SK-N-SH (cell line): ENCODE data around the gene EXOG. TPM values are rescaled to one million over a fixed set of nuclear protein-coding genes. Genes with fewer than 3 reads are reported as not detected.
"Not testable (repeated sequence)": the region's sequence is repeated elsewhere in the genome, so short reads cannot be mapped to it uniquely, and the experiment has no call there.

Source experiments
- CTCF ChIA-PET: fragments of 300-600, 350-600 bp; formaldehyde crosslinking; extraction: SDS; loops from one replicate; lab custom pipeline; 2021; lab: Yijun Ruan, JAX
- POLR2A ChIA-PET: fragments of 350-600 bp; sonication (Branson Sonifier 250); formaldehyde crosslinking; extraction: SDS; loops from one replicate; lab custom pipeline; 2020; ENCODE audit warnings: antibody characterized with exemption, inconsistent platforms; lab: Yijun Ruan, JAX
- DNase-seq: peaks from one replicate; pipeline ENCODE4 v3.0.0; 2012
- H2AFZ ChIP-seq: fragments of 200-600 bp; sonication (generic); 2 replicates; pipeline ENCODE4 v1.8.1; 2016; ENCODE audit warnings: antibody characterized with exemption, mild to moderate bottlenecking, low read depth
- H3F3A ChIP-seq: fragments of 200-600 bp; sonication (generic); replicated peaks from 2 replicates; pipeline ENCODE3; 2016; ENCODE audit warnings: antibody characterized with exemption, mild to moderate bottlenecking; ENCODE audit not compliant: insufficient read depth
- H3K27ac ChIP-seq, 2 experiments: fragments of 200-500 bp in 1 of 2; fragments of 200-600 bp in 1 of 2; sonication (Bioruptor generic) in 1 of 2; sonication (generic), shearing (Covaris generic) in 1 of 2; 2 replicates each; pipeline versions ENCODE4 v1.5.1 to v1.6.1; 2014 to 2016; ENCODE audit warnings: low read depth in 2 of 2, inconsistent platforms in 1 of 2, low read length in 1 of 2, mild to moderate bottlenecking in 1 of 2, mixed read lengths in 1 of 2
- H3K27me3 ChIP-seq: fragments of 200-600 bp; sonication (generic), shearing (Covaris generic); 2 replicates; pipeline ENCODE4 v1.6.1; 2016; ENCODE audit warnings: mixed run types; ENCODE audit not compliant: insufficient read depth
- H3K36me3 ChIP-seq, 2 experiments: fragments of 200-500 bp in 1 of 2; fragments of 200-600 bp in 1 of 2; sonication (Bioruptor generic) in 1 of 2; sonication (generic) in 1 of 2; replicated peaks in 1 of 2; 2 replicates each; pipeline versions ENCODE3 to v1.5.1; 2014 to 2016; ENCODE audit warnings: low read length in 1 of 2, mild to moderate bottlenecking in 1 of 2; ENCODE audit not compliant: insufficient read depth in 2 of 2, control insufficient read depth in 1 of 2
- H3K4me1 ChIP-seq, 2 experiments: fragments of 200-500 bp in 1 of 2; fragments of 200-600 bp in 1 of 2; sonication (Bioruptor generic) in 1 of 2; sonication (generic), shearing (Covaris generic) in 1 of 2; 2 replicates each; pipeline versions ENCODE4 v1.5.1 to v1.6.1; 2014 to 2016; ENCODE audit warnings: low read depth in 1 of 2, low read length in 1 of 2, mixed run types in 1 of 2; ENCODE audit not compliant: insufficient read depth in 2 of 2, control insufficient read depth in 1 of 2
- H3K4me2 ChIP-seq: fragments of 200-600 bp; sonication (generic), shearing (Covaris generic); 2 replicates; pipeline ENCODE4 v1.6.1; 2017; ENCODE audit warnings: mixed run types
- H3K4me3 ChIP-seq, 2 experiments: fragments of 200-500 bp in 1 of 2; fragments of 200-600 bp in 1 of 2; sonication (Bioruptor generic) in 1 of 2; sonication (generic), shearing (Covaris generic) in 1 of 2; 2 replicates each; pipeline versions ENCODE4 v1.5.1 to v1.8.1; 2014 to 2016; ENCODE audit warnings: low read depth in 2 of 2, inconsistent platforms in 1 of 2, low read length in 1 of 2, mild to moderate bottlenecking in 1 of 2, mixed read lengths in 1 of 2, moderate library complexity in 1 of 2
- H3K79me2 ChIP-seq: fragments of 200-600 bp; sonication (generic); 2 replicates; pipeline ENCODE4 v1.8.1; 2017; ENCODE audit warnings: mild to moderate bottlenecking; ENCODE audit not compliant: insufficient read depth
- H3K9ac ChIP-seq: fragments of 200-600 bp; sonication (generic); 2 replicates; pipeline ENCODE4 v1.6.1; 2017; ENCODE audit warnings: mixed run types
- H3K9me2 ChIP-seq: fragments of 200-600 bp; sonication (generic); 2 replicates; pipeline ENCODE4 v1.6.1; 2017; ENCODE audit warnings: mixed run types
- H3K9me3 ChIP-seq: fragments of 200-600 bp; sonication (generic); 2 replicates; pipeline ENCODE4 v1.6.1; 2017; ENCODE audit warnings: mixed run types, mild to moderate bottlenecking, moderate library complexity
- H4K20me1 ChIP-seq: fragments of 200-600 bp; sonication (generic); 2 replicates; pipeline ENCODE4 v1.6.1; 2017; ENCODE audit warnings: mild to moderate bottlenecking, mixed run types; ENCODE audit not compliant: insufficient read depth
- CHD2 ChIP-seq: fragments of 150-350 bp; IDR thresholded peaks from 2 replicates; pipeline ENCODE4 v1.6.1; 2018; ENCODE audit warnings: low read length; ENCODE audit not compliant: partially characterized antibody
- FOSL2 ChIP-seq: IDR thresholded peaks from 2 replicates; pipeline ENCODE4 v1.4.0; 2012; ENCODE audit warnings: low read depth, mild to moderate bottlenecking, moderate library complexity, borderline replicate concordance
- GATA2 ChIP-seq: sonication (generic); formaldehyde crosslinking; IDR thresholded peaks from 2 replicates; pipeline ENCODE4 v1.5.0; 2020; ENCODE audit warnings: mild to moderate bottlenecking, missing genetic modification reagents
- IRF3 ChIP-seq: fragments of 150-350 bp; IDR thresholded peaks from 2 replicates; pipeline ENCODE4 v1.6.1; 2016; ENCODE audit warnings: mild to moderate bottlenecking, low read depth, low read length
- MEF2A ChIP-seq: IDR thresholded peaks from 2 replicates; pipeline ENCODE4 v1.4.0; 2012; ENCODE audit warnings: low read depth, borderline replicate concordance
- POLR2AphosphoS5 ChIP-seq: IDR thresholded peaks from 2 replicates; pipeline ENCODE4 v1.6.1; 2012; ENCODE audit warnings: low read depth, low read length
- RCOR1 ChIP-seq: fragments of 150-350 bp; IDR thresholded peaks from 2 replicates; pipeline ENCODE4 v1.6.1; 2017; ENCODE audit warnings: antibody characterized with exemption, low read length
- REST ChIP-seq: IDR thresholded peaks from 2 replicates; pipeline ENCODE4 v1.6.1; 2012; ENCODE audit warnings: mild to moderate bottlenecking, low read depth, low read length, moderate library complexity
- RFX5 ChIP-seq: IDR thresholded peaks from 2 replicates; pipeline ENCODE4 v1.6.1; 2012; ENCODE audit warnings: mild to moderate bottlenecking, improper control_type of control experiment, low read length
- SIN3A ChIP-seq: IDR thresholded peaks from 2 replicates; pipeline ENCODE4 v1.6.1; 2012; ENCODE audit warnings: low read depth, mild to moderate bottlenecking, low read length, moderate library complexity, borderline replicate concordance
- TCF12 ChIP-seq: IDR thresholded peaks from 2 replicates; pipeline ENCODE4 v1.4.0; 2012
- WGBS: methylation state at CpG from one replicate; pipeline ENCODE4 v1.1.6; 2017; ENCODE audit warnings: low lambda C conversion rate; 5-methylcytosine and 5-hydroxymethylcytosine counted together
- polyA plus RNA-seq, 3 experiments: library from polyadenylated mRNA; depleted of rRNA; stranded (reverse); fragments of >200 nt; gene quantifications; 2 replicates each; pipeline ENCODE4 v1.2.3, GENCODE V29; 2012

The EXOG gene
- polyA plus RNA-seq, 1 of the 3 experiments (the other 2 are of a cell fraction) = 6.2 TPM

GRCh38 chr3:38566794-38567193 lies 70.7 kb downstream of the EXOG start:
- H4K20me1 ChIP-seq, H3K27me3 ChIP-seq, H3K27ac ChIP-seq, H3K4me1 ChIP-seq, H2AFZ ChIP-seq, H3K4me2 ChIP-seq, H3K9me2 ChIP-seq, H3K36me3 ChIP-seq, H3F3A ChIP-seq, H3K4me3 ChIP-seq, H3K79me2 ChIP-seq, H3K9me3 ChIP-seq, H3K9ac ChIP-seq, DNase-seq, POLR2A ChIA-PET: not testable (repeated sequence)
- CTCF ChIA-PET = interaction anchor here (1.0 to 1.4 kb wide), 2 partner anchors 45 to 84 kb away, joined by 3 to 4 read pairs; no protein-coding TSS in a partner anchor
- WGBS = 59% methylated on average over 7 of the region's 7 CpGs

GRCh38 chr3:38567498-38567897 lies 71.4 kb downstream of the EXOG start:
- ChIA-PET CTCF (interaction anchor here (0.6 to 1.4 kb wide), 3 partner anchors 46 to 221 kb away, joined by 3 to 4 read pairs (median 3); partner anchors contain the start of gene XYLB), POLR2A (no interaction called here)
- DNase-seq = no peak
- no peak overlapping the region for H3K4me3 ChIP-seq
- no peaks in the 10 kb centered on the region for H3K9me3 ChIP-seq
- H3K27me3 ChIP-seq = no peaks in the 10 kb centered on the region
- H3K4me2 ChIP-seq = no peak overlapping the region
- no peaks in the 10 kb centered on the region for H3F3A ChIP-seq
- H3K79me2 ChIP-seq = no peaks in the 10 kb centered on the region
- 47% methylated on average over 4 of the region's 4 CpGs for WGBS
- no peaks in the 10 kb centered on the region for H3K4me1 ChIP-seq
- no peaks in the 10 kb centered on the region for H3K36me3 ChIP-seq
- TF ChIP-seq TCF12 = no peak
- no peak for TF ChIP-seq POLR2AphosphoS5
- TF ChIP-seq GATA2 = no peak
- TF ChIP-seq RFX5 = no peak
- no peak for TF ChIP-seq REST
- no peak for TF ChIP-seq MEF2A
- no peak for TF ChIP-seq SIN3A
- no peak for TF ChIP-seq FOSL2
- no peak for TF ChIP-seq CHD2
- TF ChIP-seq IRF3 = no peak
- TF ChIP-seq RCOR1 = no peak
- H4K20me1 ChIP-seq = no peaks in the 10 kb centered on the region
- no peak overlapping the region for H2AFZ ChIP-seq
- H3K9ac ChIP-seq = no peak overlapping the region
- no peak overlapping the region for H3K27ac ChIP-seq
- no peaks in the 10 kb centered on the region for H3K9me2 ChIP-seq
